Liver (tissue), 9 donors: ENCODE measurements around the gene SLCO6A1. TPM values are rescaled to one million over a fixed set of nuclear protein-coding genes. Genes with fewer than 3 reads are reported as not detected.

Experiments
- DNase-seq: peaks from one replicate; pipeline ENCODE4 v3.0.0-alpha.2; 2017; ENCODE audit warnings: low spot score
- H3K27ac ChIP-seq, 2 donors: one replicate each; pipeline ENCODE4 v1.7.0; 2013; ENCODE audit warnings: inconsistent platforms in 2 of 2, low read length in 2 of 2, control low read depth in 1 of 2, low read depth in 1 of 2, mild to moderate bottlenecking in 1 of 2
- H3K27me3 ChIP-seq, 4 donors: one replicate each; pipeline versions ENCODE4 v1.6.1 to v1.7.0; 2013; ENCODE audit warnings: low read length in 3 of 4, inconsistent platforms in 1 of 4, mild to moderate bottlenecking in 1 of 4, moderate library complexity in 1 of 4; ENCODE audit not compliant: control insufficient read depth in 4 of 4, insufficient read depth in 4 of 4
- H3K36me3 ChIP-seq, 4 donors: one replicate each; pipeline versions ENCODE4 v1.6.1 to v1.7.0; 2013; ENCODE audit warnings: low read length in 3 of 4, mild to moderate bottlenecking in 3 of 4, low read depth in 1 of 4, moderate library complexity in 1 of 4; ENCODE audit not compliant: control insufficient read depth in 4 of 4, insufficient read depth in 3 of 4
- H3K4me1 ChIP-seq, 4 donors: one replicate each; pipeline versions ENCODE4 v1.6.1 to v1.7.0; 2013; ENCODE audit warnings: low read length in 3 of 4, mild to moderate bottlenecking in 3 of 4, moderate library complexity in 1 of 4; ENCODE audit not compliant: control insufficient read depth in 4 of 4, insufficient read depth in 4 of 4
- H3K4me3 ChIP-seq, 3 donors: one replicate each; pipeline versions ENCODE4 v1.6.1 to v1.7.0; 2013; ENCODE audit warnings: low read length in 3 of 3, control low read depth in 1 of 3, low read depth in 1 of 3, mild to moderate bottlenecking in 1 of 3
- H3K9ac ChIP-seq, 2 donors: one replicate each; pipeline ENCODE4 v1.7.0; 2013; ENCODE audit warnings: low read length in 2 of 2, mild to moderate bottlenecking in 2 of 2, moderate library complexity in 2 of 2, control low read depth in 1 of 2, low read depth in 1 of 2
- H3K9me3 ChIP-seq, 4 donors: one replicate each; pipeline versions ENCODE4 v1.6.1 to v1.7.0; 2013; ENCODE audit warnings: low read length in 3 of 4; ENCODE audit not compliant: control insufficient read depth in 4 of 4
- HNF4G ChIP-seq: IDR thresholded peaks from 2 replicates; pipeline ENCODE4 v1.6.1; 2016; ENCODE audit warnings: antibody characterized with exemption
- JUND ChIP-seq, 2 donors: IDR thresholded peaks; 2 replicates each; pipeline ENCODE4 v1.6.1; 2016; ENCODE audit warnings: antibody characterized with exemption in 2 of 2
- NR2F2 ChIP-seq: IDR thresholded peaks from 2 replicates; pipeline ENCODE4 v1.6.1; 2016; ENCODE audit warnings: antibody characterized with exemption
- RAD21 ChIP-seq, 2 donors: IDR thresholded peaks; 2 replicates each; pipeline ENCODE4 v1.6.1; 2016; ENCODE audit warnings: antibody characterized with exemption in 2 of 2, mild to moderate bottlenecking in 2 of 2
- SP1 ChIP-seq: IDR thresholded peaks from 2 replicates; pipeline ENCODE4 v1.6.1; 2018; ENCODE audit warnings: antibody characterized with exemption, mild to moderate bottlenecking
- TAF1 ChIP-seq: conservative IDR thresholded peaks from 2 replicates; pipeline ENCODE4 v1.6.1; 2016; ENCODE audit warnings: antibody characterized with exemption, mild to moderate bottlenecking
- WGBS: extraction: QIAGEN DNeasy Blood & Tissue Kit; methylation state at CpG from one replicate; pipeline ENCODE4 v1.1.7; 2013; 5-methylcytosine and 5-hydroxymethylcytosine counted together
- polyA plus RNA-seq, 2 donors: library from polyadenylated mRNA; stranded (reverse) in 1 of 2; unstranded in 1 of 2; fragments of 200-250 nt in 1 of 2; fragments of >200 nt in 1 of 2; fragmentation: Nextera tagmentation in 1 of 2; extraction: Ambion mirVana in 1 of 2; gene quantifications; one replicate each; pipeline versions ENCODE4 v1.2.1 to v1.2.3, GENCODE V29; 2013 to 2015
- total RNA-seq, 2 donors: library from RNA; depleted of rRNA; stranded (reverse); fragments of >200 nt; gene quantifications; one replicate each; pipeline ENCODE4 v1.2.3, GENCODE V29; 2014
- TF ChIP-seq, protein P1 (sequence below): IDR thresholded peaks from 2 replicates; pipeline ENCODE4 v1.6.1; 2016; ENCODE audit warnings: antibody characterized with exemption
- TF ChIP-seq, protein P2 (sequence below): IDR thresholded peaks from 2 replicates; pipeline ENCODE4 v1.6.1; 2016; ENCODE audit warnings: antibody characterized with exemption
- TF ChIP-seq, protein P3 (sequence below): IDR thresholded peaks from 2 replicates; pipeline ENCODE4 v1.6.1; 2016; ENCODE audit warnings: antibody characterized with exemption, mild to moderate bottlenecking
- donor health status: healthy.
- donor health status: healthy.
- donor health status: healthy.
- donor health status: healthy.
- donor health status: healthy.

The SLCO6A1 gene
- total and polyA plus RNA-seq, 4 donors: not detected

DNA sequence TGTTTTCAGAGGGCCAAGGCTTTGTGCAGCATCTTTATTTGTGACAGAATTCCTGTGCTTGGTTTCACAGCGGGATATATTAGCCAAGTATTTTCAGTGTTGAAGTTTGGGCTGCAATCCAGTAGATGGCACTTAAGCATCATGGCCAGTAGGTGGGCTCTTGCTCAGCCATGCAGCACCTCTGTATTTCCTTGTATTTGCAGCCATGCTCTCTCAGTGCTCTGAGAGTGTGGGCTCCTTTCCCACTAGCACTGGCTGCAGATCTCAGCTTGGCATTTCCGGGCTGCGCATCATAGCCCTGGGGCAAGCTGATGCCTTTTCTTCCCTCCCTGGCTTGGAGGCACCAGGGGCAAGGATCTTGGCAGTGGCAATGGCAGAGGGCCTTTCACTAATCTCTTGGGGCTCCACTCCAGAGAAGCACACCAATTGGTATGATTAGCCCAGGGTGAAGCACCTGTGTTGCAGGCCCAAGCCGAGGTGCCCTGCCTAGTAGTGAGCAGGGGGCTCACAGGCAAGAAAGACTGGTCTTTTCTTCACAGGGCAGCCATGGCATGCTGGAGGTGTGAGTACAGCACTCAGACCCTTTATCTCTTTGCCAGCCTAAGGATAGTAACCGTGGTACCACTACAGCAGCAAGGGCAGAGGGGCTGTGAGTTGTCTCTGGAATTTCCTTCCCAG lies 48.3 kb downstream of the SLCO6A1 start:
- no peaks in the 10 kb centered on the region for H3K36me3 ChIP-seq
- no peaks in the 10 kb centered on the region for H3K9me3 ChIP-seq
- no peak overlapping the region for H3K9ac ChIP-seq
- TF ChIP-seq NR2F2: no peak
- peak; percentile 49 to 59 for TF ChIP-seq RAD21 (IDR thresholded peaks at IDR 0.05)
- TF ChIP-seq HNF4G: no peak
- TF ChIP-seq, protein P1, sequence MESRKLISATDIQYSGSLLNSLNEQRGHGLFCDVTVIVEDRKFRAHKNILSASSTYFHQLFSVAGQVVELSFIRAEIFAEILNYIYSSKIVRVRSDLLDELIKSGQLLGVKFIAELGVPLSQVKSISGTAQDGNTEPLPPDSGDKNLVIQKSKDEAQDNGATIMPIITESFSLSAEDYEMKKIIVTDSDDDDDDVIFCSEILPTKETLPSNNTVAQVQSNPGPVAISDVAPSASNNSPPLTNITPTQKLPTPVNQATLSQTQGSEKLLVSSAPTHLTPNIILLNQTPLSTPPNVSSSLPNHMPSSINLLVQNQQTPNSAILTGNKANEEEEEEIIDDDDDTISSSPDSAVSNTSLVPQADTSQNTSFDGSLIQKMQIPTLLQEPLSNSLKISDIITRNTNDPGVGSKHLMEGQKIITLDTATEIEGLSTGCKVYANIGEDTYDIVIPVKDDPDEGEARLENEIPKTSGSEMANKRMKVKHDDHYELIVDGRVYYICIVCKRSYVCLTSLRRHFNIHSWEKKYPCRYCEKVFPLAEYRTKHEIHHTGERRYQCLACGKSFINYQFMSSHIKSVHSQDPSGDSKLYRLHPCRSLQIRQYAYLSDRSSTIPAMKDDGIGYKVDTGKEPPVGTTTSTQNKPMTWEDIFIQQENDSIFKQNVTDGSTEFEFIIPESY: no peak
- TF ChIP-seq SP1: no peak
- H3K4me1 ChIP-seq: no peaks in the 10 kb centered on the region
- H3K4me3 ChIP-seq: no peak overlapping the region
- 87% methylated on average over 5 of the region's 5 CpGs for WGBS
- no peaks in the 10 kb centered on the region for H3K27me3 ChIP-seq
- DNase-seq: no peak
- no peak overlapping the region for H3K27ac ChIP-seq

DNA sequence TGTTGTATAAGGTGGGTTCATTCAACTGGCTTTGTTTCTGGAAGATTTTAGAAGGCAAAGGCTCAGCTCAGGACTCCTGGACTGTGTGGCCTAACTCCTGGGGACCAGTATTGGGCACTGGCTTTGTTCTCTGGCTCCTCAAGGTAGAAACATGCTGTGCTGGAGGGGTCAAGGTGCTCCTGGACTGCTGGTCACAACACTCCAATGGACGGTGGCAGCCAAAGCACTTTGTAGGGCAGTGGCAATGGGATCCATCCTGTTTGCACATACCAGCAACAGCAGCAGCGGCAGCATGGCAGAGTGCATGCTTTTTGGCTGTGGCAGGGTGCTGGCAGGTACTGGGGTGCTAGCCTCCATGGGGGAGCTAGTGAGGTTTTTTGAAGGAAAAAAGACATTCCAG lies 65.3 kb downstream of the SLCO6A1 start:
- H3K9ac ChIP-seq: no peak overlapping the region
- peaks cover 0 to 2% (median 0%) of the 10 kb centered on the region in 4 donors for H3K27me3 ChIP-seq
- no peaks in the 10 kb centered on the region for H3K4me1 ChIP-seq
- 38% methylated on average over 2 of the region's 2 CpGs for WGBS
- no peak for DNase-seq
- H3K27ac ChIP-seq: no peak overlapping the region
- H3K9me3 ChIP-seq: no peaks in the 10 kb centered on the region
- H3K36me3 ChIP-seq: no peaks in the 10 kb centered on the region
- H3K4me3 ChIP-seq: no peak overlapping the region
- TF ChIP-seq JUND (IDR thresholded peaks at IDR 0.05) (no peak), TAF1 (no peak), HNF4G (no peak), NR2F2 (no peak)
- TF ChIP-seq, protein P2, sequence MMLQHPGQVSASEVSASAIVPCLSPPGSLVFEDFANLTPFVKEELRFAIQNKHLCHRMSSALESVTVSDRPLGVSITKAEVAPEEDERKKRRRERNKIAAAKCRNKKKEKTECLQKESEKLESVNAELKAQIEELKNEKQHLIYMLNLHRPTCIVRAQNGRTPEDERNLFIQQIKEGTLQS: no peak
- TF ChIP-seq, protein P3, sequence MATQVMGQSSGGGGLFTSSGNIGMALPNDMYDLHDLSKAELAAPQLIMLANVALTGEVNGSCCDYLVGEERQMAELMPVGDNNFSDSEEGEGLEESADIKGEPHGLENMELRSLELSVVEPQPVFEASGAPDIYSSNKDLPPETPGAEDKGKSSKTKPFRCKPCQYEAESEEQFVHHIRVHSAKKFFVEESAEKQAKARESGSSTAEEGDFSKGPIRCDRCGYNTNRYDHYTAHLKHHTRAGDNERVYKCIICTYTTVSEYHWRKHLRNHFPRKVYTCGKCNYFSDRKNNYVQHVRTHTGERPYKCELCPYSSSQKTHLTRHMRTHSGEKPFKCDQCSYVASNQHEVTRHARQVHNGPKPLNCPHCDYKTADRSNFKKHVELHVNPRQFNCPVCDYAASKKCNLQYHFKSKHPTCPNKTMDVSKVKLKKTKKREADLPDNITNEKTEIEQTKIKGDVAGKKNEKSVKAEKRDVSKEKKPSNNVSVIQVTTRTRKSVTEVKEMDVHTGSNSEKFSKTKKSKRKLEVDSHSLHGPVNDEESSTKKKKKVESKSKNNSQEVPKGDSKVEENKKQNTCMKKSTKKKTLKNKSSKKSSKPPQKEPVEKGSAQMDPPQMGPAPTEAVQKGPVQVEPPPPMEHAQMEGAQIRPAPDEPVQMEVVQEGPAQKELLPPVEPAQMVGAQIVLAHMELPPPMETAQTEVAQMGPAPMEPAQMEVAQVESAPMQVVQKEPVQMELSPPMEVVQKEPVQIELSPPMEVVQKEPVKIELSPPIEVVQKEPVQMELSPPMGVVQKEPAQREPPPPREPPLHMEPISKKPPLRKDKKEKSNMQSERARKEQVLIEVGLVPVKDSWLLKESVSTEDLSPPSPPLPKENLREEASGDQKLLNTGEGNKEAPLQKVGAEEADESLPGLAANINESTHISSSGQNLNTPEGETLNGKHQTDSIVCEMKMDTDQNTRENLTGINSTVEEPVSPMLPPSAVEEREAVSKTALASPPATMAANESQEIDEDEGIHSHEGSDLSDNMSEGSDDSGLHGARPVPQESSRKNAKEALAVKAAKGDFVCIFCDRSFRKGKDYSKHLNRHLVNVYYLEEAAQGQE: no peak

DNA sequence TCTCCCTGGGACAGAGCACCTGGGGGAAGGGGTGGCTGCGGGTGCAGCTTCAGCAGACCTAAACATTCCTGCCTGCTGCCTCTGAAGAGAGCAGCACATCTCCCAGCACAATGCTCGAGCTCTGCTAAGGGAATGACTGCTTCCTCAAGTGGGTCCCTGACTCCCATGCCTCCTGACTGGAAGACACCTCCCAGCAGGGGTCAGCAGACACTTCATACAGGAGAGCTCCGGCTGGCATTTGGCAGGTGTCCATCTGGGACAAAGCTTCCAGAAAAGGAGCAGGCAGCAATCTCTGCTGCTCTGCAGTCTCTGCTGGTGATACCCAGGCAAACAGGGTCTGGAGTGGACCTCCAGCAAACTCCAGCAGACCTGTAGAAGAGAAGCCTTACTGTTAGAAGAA lies 77.2 kb downstream of the SLCO6A1 start:
- Histone ChIP-seq H3K36me3 (no peaks in the 10 kb centered on the region), H3K4me1 (no peaks in the 10 kb centered on the region), H3K27ac (no peak overlapping the region), H3K4me3 (no peak overlapping the region), H3K9ac (no peak overlapping the region), H3K9me3 (no peaks in the 10 kb centered on the region), H3K27me3 (no peaks in the 10 kb centered on the region)
- whole genome bisulfite sequencing: 51% methylated on average over 3 of the region's 3 CpGs
- TF ChIP-seq HNF4G: no peak
- TF ChIP-seq RAD21 (IDR thresholded peaks at IDR 0.05): peak in 1 of 2 donors; percentile 51
- DNase-seq: peak; percentile 45
